DND-41 (cell line): ENCODE data around the gene CEP41.

Experiments
- ATAC-seq: fragments of 200-7000 bp; cut with Tn5 transposase; 3 replicates; pipeline ENCODE4 v1.9.1; 2021; ENCODE audit warnings: low read depth; ENCODE audit not compliant: insufficient read depth
- DNase-seq: peaks from one replicate; pipeline ENCODE4 v3.0.0-alpha.2; 2020
- H2AFZ ChIP-seq: 2 replicates; pipeline ENCODE4 v1.6.0; 2012; ENCODE audit warnings: low read depth, low read length
- H3K27ac ChIP-seq: 2 replicates; pipeline ENCODE4 v1.5.1; 2012; ENCODE audit warnings: low read length, inconsistent platforms
- H3K27me3 ChIP-seq: fragments of 200-600 bp; sonication (generic); 2 replicates; pipeline ENCODE4 v1.6.0; 2012; ENCODE audit warnings: low read length, mild to moderate bottlenecking, inconsistent platforms; ENCODE audit not compliant: insufficient read depth, poor library complexity
- H3K36me3 ChIP-seq: 2 replicates; pipeline ENCODE4 v1.5.1; 2012; ENCODE audit warnings: low read length, inconsistent platforms; ENCODE audit not compliant: insufficient read depth
- H3K4me1 ChIP-seq: 2 replicates; pipeline ENCODE4 v1.5.1; 2012; ENCODE audit warnings: mild to moderate bottlenecking, low read length; ENCODE audit not compliant: insufficient read depth
- H3K4me2 ChIP-seq: 2 replicates; pipeline ENCODE4 v1.6.0; 2012; ENCODE audit warnings: mild to moderate bottlenecking, moderate library complexity, low read length, inconsistent platforms; ENCODE audit not compliant: insufficient read depth
- H3K4me3 ChIP-seq, 2 experiments: fragments of 200-600 bp in 1 of 2; shearing (Covaris generic) in 1 of 2; 2 replicates each; pipeline ENCODE4 v1.5.1; 2012 to 2016; ENCODE audit warnings: inconsistent platforms in 2 of 2, low read length in 2 of 2, mild to moderate bottlenecking in 2 of 2, low read depth in 1 of 2, moderate library complexity in 1 of 2
- H3K79me2 ChIP-seq: 2 replicates; pipeline ENCODE4 v1.6.0; 2012; ENCODE audit warnings: low read length, inconsistent platforms; ENCODE audit not compliant: insufficient read depth
- H3K9ac ChIP-seq: 2 replicates; pipeline ENCODE4 v1.6.0; 2012; ENCODE audit warnings: low read depth, mild to moderate bottlenecking, inconsistent platforms, low read length, moderate library complexity
- H3K9me3 ChIP-seq: 2 replicates; pipeline ENCODE4 v1.5.1; 2012; ENCODE audit warnings: low read length, moderate library complexity, mild to moderate bottlenecking, inconsistent platforms; ENCODE audit not compliant: insufficient read depth, severe bottlenecking
- H4K20me1 ChIP-seq: 2 replicates; pipeline ENCODE4 v1.6.0; 2012; ENCODE audit warnings: low read length; ENCODE audit not compliant: insufficient read depth
- EZH2 ChIP-seq: IDR thresholded peaks from 3 replicates; pipeline ENCODE4 v1.6.1; 2012; ENCODE audit warnings: borderline replicate concordance, low read depth, mild to moderate bottlenecking, moderate library complexity, low read length, inconsistent platforms; ENCODE audit not compliant: severe bottlenecking
- TF ChIP-seq, protein P1 (sequence below): IDR thresholded peaks from 2 replicates; pipeline ENCODE4 v1.5.1; 2012; ENCODE audit warnings: borderline replicate concordance, low read length, moderate library complexity, mild to moderate bottlenecking; ENCODE audit not compliant: poor library complexity, severe bottlenecking; ENCODE audit errors: extremely low read depth

Gene CEP41

DNA sequence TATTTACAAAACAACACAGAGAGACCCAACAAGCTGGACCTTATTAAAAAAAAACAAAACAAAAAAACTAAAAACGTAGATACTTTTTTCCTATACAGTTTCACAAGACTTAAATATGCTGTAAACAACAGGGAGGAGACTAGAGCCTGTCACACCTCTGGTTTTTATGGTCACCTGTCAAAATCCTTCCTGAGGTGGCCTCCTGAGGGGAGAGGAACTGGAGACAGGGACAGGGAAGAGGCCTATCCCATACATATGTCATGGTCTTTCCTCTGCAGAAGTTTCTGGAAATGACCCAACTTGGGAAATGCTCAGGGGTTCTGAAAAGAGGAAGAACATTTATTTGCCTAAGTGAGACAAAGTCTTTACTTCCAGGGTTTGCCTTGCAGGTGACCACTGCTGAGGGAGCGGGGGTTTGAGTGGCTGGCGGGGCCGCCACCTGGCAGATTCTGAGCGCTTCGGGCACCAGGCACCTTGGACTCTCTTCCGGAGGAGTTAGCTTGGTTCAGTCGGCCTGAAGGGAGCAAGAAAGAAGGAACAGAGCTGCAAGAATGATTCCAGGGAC lies 42.2 kb downstream of the CEP41 start:
- H3K9me3 ChIP-seq = no peaks in the 10 kb centered on the region
- H3K27ac ChIP-seq = no peak overlapping the region
- no peak overlapping the region for H2AFZ ChIP-seq
- no peak for TF ChIP-seq EZH2
- TF ChIP-seq, protein P1, sequence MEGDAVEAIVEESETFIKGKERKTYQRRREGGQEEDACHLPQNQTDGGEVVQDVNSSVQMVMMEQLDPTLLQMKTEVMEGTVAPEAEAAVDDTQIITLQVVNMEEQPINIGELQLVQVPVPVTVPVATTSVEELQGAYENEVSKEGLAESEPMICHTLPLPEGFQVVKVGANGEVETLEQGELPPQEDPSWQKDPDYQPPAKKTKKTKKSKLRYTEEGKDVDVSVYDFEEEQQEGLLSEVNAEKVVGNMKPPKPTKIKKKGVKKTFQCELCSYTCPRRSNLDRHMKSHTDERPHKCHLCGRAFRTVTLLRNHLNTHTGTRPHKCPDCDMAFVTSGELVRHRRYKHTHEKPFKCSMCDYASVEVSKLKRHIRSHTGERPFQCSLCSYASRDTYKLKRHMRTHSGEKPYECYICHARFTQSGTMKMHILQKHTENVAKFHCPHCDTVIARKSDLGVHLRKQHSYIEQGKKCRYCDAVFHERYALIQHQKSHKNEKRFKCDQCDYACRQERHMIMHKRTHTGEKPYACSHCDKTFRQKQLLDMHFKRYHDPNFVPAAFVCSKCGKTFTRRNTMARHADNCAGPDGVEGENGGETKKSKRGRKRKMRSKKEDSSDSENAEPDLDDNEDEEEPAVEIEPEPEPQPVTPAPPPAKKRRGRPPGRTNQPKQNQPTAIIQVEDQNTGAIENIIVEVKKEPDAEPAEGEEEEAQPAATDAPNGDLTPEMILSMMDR = no peak
- peaks cover 8% of the 10 kb centered on the region for H3K36me3 ChIP-seq
- no peaks in the 10 kb centered on the region for H3K27me3 ChIP-seq
- no peaks in the 10 kb centered on the region for H4K20me1 ChIP-seq
- H3K9ac ChIP-seq = no peak overlapping the region
- peaks cover 7% of the 10 kb centered on the region for H3K4me1 ChIP-seq
- ATAC-seq = no peak
- no peak overlapping the region for H3K4me3 ChIP-seq
- no peak overlapping the region for H3K4me2 ChIP-seq
- no peaks in the 10 kb centered on the region for H3K79me2 ChIP-seq
- no peak for DNase-seq

DNA sequence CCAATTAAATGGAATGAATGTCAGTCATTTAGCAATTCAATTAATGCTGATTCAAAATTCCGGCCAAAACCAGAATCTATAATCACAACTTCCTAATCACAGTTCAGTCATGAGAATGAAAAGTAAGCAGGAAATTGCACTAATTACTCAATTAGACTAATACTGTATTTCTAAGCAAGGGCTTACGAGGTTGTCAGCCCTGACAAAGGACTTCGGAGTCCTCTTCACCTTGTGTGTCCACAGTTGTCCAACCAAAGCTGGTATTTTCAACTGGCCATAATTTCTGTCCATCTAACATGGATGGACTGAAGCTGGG lies 43.1 kb downstream of the CEP41 start:
- Histone ChIP-seq H3K4me1 (peaks cover 7% of the 10 kb centered on the region), H3K27ac (no peak overlapping the region), H3K79me2 (no peaks in the 10 kb centered on the region), H2AFZ (no peak overlapping the region), H3K9me3 (no peaks in the 10 kb centered on the region), H3K27me3 (no peaks in the 10 kb centered on the region), H3K36me3 (peaks cover 5% of the 10 kb centered on the region; the same call in 1 of the 2 replicates), H3K4me2 (no peak overlapping the region), H4K20me1 (no peaks in the 10 kb centered on the region), H3K9ac (no peak overlapping the region), H3K4me3 (no peak overlapping the region)
- ATAC-seq = no peak
- DNase-seq = no peak
- TF ChIP-seq, protein P1 = no peak
- no peak for TF ChIP-seq EZH2

DNA sequence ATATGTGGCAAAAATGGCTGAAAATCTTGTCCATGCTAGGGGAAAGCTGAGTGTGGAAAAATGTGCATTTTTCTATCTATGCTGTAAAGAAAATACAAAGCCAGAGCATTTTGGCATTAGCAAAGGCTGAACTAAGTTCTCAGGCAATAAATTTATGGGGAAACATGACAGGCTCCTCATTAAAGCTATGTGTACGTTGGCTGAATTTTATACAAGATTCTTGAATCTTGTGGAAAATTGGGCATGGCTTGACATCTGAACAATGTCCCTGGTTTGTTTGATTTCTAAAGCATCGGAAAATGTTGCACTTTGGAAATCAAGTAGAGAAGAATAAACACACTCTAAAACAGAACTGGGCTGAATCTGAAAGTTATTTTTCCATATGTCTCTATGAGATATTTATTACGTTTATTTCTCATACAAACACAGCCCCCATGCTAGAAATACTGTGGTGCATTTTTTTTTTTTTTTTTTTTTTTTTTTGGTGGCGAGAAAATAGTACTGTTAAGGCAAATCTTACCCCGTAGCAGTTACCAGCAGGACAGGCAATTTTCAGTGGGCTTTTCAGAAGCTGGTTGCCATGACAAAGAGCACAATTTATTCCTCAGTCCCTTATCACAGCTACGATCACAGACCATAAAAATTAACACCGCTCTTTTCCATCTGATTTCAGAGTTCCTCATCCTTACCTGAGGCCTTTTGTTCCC lies 43.6 kb downstream of the CEP41 start:
- no peak overlapping the region for H3K4me2 ChIP-seq
- no peaks in the 10 kb centered on the region for H3K27me3 ChIP-seq
- H3K79me2 ChIP-seq = no peaks in the 10 kb centered on the region
- ATAC-seq (no peak), DNase-seq (no peak)
- no peak overlapping the region for H3K4me3 ChIP-seq
- H3K9ac ChIP-seq = no peak overlapping the region
- TF ChIP-seq, protein P1 = no peak
- TF ChIP-seq EZH2 = no peak
- peaks cover under 1% of the 10 kb centered on the region; the same call in 1 of the 2 replicates for H3K36me3 ChIP-seq
- H3K9me3 ChIP-seq = no peaks in the 10 kb centered on the region
- H3K27ac ChIP-seq = no peak overlapping the region
- H2AFZ ChIP-seq = no peak overlapping the region
- no peaks in the 10 kb centered on the region for H4K20me1 ChIP-seq
- H3K4me1 ChIP-seq = peaks cover 7% of the 10 kb centered on the region
